Astrocyte of the cerebellum (primary cell): ENCODE results near the gene GAD1.

Experiments used
- DNase-seq: peaks from one replicate; pipeline ENCODE4 v3.0.0-alpha.2; 2011; ENCODE audit warnings: low read depth
- H3K4me3 ChIP-seq: 2 replicates; pipeline ENCODE4 v1.5.1; 2011; ENCODE audit warnings: mild to moderate bottlenecking, low read depth, low read length, moderate library complexity
- in situ Hi-C: cut with HindIII; loops from 2 replicates; pipeline ENCODE4 v1.10.0; 2017; ENCODE audit warnings: low sequenced_read_pairs
- TF ChIP-seq, protein P1 (sequence below): IDR thresholded peaks from 2 replicates; pipeline ENCODE4 v1.5.1; 2012; ENCODE audit warnings: low read length, low read depth, moderate library complexity, mild to moderate bottlenecking; ENCODE audit errors: missing control alignments

GAD1 gene

GRCh38 chr2:170816504-170817092 lies at the start of gene GAD1:
GAD1 (plus strand) TSS chr2:170816887; CDS start chr2:170818592, 1,705 bp downstream.
- TF ChIP-seq, protein P1, sequence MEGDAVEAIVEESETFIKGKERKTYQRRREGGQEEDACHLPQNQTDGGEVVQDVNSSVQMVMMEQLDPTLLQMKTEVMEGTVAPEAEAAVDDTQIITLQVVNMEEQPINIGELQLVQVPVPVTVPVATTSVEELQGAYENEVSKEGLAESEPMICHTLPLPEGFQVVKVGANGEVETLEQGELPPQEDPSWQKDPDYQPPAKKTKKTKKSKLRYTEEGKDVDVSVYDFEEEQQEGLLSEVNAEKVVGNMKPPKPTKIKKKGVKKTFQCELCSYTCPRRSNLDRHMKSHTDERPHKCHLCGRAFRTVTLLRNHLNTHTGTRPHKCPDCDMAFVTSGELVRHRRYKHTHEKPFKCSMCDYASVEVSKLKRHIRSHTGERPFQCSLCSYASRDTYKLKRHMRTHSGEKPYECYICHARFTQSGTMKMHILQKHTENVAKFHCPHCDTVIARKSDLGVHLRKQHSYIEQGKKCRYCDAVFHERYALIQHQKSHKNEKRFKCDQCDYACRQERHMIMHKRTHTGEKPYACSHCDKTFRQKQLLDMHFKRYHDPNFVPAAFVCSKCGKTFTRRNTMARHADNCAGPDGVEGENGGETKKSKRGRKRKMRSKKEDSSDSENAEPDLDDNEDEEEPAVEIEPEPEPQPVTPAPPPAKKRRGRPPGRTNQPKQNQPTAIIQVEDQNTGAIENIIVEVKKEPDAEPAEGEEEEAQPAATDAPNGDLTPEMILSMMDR = no peak
- in situ Hi-C loops = loop anchor here (25.0 kb wide), 1 partner anchor 404 kb away; no protein-coding TSS in a partner anchor
- no peak for DNase-seq
- peak within 1 kb of the TSS; percentile 39 for H3K4me3 ChIP-seq

DNA sequence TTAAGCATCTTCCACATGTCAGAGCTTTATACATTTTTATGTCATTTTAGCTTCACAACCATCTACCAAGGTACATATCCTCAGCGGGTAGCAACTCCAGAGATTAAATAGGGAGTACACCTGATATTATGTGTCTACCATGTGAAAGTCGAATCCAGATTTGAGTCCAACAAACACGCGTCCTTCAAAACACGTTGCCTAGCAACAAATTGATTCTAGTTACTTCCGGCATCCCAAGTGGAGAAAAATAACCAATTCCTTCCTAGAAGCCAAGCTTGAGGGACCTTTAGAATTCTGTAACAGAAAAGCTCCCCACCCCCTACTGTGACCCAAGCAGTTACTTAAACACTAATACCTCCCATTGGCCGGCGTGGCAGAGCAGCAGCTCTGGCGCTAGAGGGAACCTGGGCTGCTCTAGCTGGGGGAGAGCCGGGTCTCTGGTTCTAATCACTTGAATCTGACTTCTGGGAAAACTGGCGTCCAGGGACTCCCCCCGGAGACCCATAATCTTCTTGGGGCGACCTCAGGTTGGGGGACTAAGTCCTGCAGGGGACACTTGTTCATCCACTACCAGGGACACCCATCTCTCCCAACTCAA lies 46.6 kb upstream of the GAD1 start, which contains the start of gene ERICH2:
ERICH2 (plus strand) TSS at position 371 of the 598 bp plus-strand sequence. CDS start 304 bp downstream, outside the sequence.
- no peak for DNase-seq
- peak within 1 kb of the TSS; percentile 69 for H3K4me3 ChIP-seq
- TF ChIP-seq, protein P1 = peak; percentile 37
- in situ Hi-C loops = no loop called here

- TF ChIP-seq, protein P1 = no peak
- in situ Hi-C loops = no loop called here
- DNase-seq = no peak
- peak overlapping the region; percentile 69 for H3K4me3 ChIP-seq
Observed at GRCh38 chr2:170770606-170771420, 45.9 kb upstream of the GAD1 start.

- TF ChIP-seq, protein P1 = no peak
- peak overlapping the region; percentile 69 for H3K4me3 ChIP-seq
- DNase-seq = no peak
- in situ Hi-C loops = no loop called here
Observed at GRCh38 chr2:170771421-170771937, 45.2 kb upstream of the GAD1 start.

DNA sequence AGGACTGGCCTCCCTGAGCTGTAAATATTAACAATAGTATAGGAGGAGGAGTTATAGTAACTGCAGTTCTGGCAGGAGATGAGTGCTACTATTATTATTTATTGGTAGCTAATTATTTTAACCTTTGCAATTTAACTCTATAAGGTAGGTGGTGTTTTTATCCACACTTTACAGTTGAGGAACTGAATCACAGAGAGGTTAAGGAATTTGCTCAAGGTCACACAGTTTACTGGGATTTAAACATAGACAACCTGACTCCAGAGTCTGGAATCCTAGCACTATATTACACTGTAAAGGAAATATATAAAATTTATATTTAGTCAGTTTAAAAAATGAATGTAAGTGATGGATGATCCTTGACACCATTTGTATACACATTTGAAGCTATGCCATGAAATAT lies 44.4 kb upstream of the GAD1 start:
- in situ Hi-C loops = no loop called here

DNA sequence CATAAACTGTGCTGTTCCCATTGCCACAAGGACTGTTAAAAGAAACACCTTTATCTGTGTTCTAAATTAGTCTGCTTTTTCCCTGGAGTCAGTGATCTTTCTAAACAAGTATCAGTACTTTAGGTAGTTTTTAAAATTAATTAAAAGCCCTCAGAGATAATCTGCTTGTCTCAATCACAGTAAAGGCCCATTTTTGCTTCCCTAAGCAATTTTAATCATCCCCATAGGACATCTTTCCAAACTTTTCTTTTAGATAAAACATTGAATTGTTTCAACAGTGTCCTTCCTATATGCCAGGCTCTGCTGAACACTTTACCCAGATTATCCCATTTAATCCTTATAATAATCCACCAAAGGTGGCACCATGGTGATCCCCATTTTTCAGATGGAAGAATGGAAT lies 42.6 kb upstream of the GAD1 start:
- in situ Hi-C loops = no loop called here
- no peak overlapping the region for H3K4me3 ChIP-seq
- no peak for DNase-seq
- TF ChIP-seq, protein P1 = no peak

More for the DNA sequence above, 44.4 kb upstream of the GAD1 start:
- TF ChIP-seq, protein P1 = no peak
- DNase-seq = no peak
- H3K4me3 ChIP-seq = no peak overlapping the region
